ENCODE data around the gene IL18RAP.

The IL18RAP gene

GRCh38 chr2:102461188-102461587 lies 38.2 kb downstream of the IL18RAP start:
- no peak for DNase-seq

- no peak for DNase-seq
These were observed 40.2 kb downstream of the IL18RAP start for GRCh38 chr2:102463160-102463559.

DNA sequence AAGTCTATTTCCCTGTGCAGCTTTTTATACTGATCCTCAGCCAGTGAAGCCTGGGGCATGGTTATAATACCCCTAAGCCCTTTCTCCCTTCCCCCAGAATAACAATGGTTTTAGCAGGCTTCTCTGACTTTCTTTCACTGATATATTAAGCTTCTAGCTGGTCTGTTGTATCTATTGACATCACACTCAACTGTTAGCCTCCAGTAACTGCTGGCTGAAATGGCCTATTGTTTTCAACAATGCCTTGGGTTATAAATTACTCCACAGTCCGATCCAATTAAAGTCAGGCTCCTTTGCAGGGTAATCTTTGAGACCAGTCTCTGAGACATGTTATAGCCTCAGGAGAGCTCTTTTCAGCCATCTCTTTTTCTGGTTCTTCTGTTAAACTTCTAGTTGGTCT lies 47.2 kb downstream of the IL18RAP start:
- no peak for DNase-seq

- DNase-seq = peak in 1 of 2 donors; percentile 2
These were observed 50.1 kb downstream of the IL18RAP start, which contains the start of gene SLC9A4 for GRCh38 chr2:102473020-102473419. TSS of gene SLC9A4 (plus strand) at chr2:102473226. CDS start at chr2:102473760, 534 bp downstream.

DNA sequence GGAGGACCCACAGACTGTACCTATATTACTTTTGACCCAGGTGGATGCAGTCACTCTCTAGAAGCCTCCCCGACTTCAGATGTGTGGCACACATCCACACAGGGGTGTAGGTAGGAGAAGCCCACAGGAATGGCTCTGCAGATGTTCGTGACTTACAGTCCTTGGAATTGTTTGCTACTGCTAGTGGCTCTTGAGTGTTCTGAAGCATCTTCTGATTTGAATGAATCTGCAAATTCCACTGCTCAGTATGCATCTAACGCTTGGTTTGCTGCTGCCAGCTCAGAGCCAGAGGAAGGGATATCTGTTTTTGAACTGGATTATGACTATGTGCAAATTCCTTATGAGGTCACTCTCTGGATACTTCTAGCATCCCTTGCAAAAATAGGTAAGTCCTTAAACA lies 50.7 kb downstream of the IL18RAP start:
- DNase-seq = no peak

DNA sequence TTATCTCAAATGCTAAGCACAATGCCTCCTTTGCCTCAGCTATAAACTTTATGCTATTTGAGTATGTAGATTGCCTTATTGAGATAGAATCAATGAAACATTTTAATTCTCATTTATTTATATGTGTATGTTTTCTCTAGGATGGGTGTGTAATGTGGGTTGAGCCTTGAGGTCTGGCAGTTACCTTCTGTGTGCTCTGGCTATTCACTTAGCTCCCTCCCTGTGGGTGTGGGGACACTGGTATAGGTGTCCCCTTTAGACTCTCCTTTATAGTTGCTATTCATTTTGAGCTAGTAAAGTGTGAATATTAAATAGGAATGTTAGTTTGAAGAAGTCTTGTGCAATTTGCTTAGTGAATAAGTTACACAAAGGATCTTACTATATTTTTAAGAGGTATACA lies 51.8 kb downstream of the IL18RAP start:
- DNase-seq = no peak

GRCh38 chr2:102478686-102479470 lies 55.9 kb downstream of the IL18RAP start:
- DNase-seq = no peak

- DNase-seq = no peak
These were observed 57.6 kb downstream of the IL18RAP start for GRCh38 chr2:102480285-102481195.

DNA sequence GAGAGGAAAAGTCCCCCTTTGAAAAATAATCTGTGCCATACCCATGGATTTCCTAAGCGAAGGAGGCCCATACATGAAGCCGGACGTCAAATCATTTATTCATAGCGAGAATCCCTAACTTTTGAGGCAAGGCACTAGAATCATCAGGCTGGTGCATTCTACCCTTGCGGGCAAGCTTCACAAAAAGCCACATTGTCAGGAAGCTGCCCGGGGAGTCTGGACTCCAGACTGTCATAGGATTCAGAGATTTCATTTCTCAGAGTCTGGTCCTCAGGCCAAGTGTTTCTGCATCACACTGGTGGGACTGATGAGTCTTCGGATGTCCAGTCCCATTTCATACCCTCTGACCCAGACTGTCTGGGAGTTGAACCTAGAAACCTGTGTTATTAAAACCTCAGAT lies 59.0 kb downstream of the IL18RAP start:
- DNase-seq = no peak

GRCh38 chr2:102483086-102483485 lies 60.1 kb downstream of the IL18RAP start:
- DNase-seq = no peak

DNA sequence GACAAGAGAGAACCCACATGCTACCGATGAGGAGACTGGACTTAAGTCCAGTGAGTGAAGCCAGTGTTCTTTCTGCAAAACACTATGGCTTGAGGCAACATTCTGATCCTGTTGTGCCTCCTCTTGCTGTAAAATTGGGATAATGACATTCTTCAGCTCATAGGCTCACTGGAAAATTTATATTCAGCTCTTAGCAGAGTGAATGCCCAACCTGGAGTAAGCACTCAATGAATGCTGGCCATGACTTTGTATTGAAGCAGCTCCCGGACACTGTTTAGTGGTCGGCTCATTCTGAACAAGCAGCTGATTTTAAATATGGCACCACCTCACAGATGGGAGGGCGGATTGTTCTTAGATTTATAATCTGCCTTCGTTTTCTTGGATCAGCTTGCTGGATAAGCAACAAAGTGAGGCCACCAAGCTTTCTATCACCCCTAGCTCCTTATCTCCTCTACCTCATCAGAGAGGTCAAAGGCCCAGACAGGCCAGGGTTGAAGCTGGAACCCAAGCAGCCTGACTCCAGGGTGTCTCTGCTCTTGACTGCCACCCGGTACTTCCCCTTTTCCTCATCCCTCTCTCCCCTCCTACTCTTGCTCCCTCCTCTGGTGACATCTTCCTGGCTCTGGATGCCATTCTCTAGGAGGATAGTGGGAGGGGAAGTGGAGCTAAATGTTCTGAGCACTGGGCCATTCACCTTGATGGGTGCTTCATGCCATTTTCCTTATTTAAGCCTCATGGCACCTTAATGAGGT lies 61.5 kb downstream of the IL18RAP start:
- DNase-seq = no peak

- DNase-seq = no peak
These were observed 62.3 kb downstream of the IL18RAP start for GRCh38 chr2:102485147-102485785.

- no peak for DNase-seq
These were observed 64.2 kb downstream of the IL18RAP start for GRCh38 chr2:102486941-102487702.

GRCh38 chr2:102487761-102488462 lies 65.0 kb downstream of the IL18RAP start:
- no peak for DNase-seq

DNA sequence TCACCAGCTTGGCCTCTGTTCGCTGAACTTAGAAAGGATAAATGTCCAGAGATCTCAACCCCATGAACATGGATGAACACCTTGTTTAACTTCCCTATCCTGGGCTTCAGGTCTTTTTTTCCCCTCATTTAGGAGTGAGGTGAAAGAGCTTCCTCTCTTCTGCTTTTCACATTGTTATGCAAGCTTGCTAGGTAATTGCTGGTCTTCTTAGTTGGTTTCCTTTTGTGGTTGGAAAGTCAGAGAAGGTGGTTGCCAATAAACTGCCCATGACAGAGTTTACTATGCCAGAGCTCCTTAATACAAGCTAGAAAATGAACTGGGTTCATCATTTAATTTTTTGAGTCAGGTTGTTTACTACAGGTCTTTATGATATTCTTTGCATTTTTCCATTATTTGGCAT lies 66.7 kb downstream of the IL18RAP start:
- no peak for DNase-seq

GRCh38 chr2:102492006-102492405 lies 69.0 kb downstream of the IL18RAP start:
- no peak for DNase-seq

DNA sequence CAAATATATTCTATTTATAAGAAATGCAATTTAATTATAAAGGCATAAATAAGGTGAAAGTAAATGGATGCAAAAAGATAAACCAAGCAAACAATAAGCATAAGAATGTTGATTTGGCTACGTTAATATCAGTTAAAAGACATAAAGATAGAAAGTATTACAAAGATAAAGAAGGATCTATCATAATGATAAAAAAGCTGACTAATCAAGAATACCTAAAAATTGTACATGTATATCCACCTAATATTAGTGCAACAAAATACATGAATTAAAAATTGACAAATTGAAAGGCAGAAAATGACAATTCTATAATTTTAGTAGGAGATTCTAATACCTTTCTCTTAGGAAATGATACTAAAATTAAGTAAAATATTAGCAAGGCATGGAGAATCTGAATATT lies 71.6 kb downstream of the IL18RAP start:
- no peak for DNase-seq

DNA sequence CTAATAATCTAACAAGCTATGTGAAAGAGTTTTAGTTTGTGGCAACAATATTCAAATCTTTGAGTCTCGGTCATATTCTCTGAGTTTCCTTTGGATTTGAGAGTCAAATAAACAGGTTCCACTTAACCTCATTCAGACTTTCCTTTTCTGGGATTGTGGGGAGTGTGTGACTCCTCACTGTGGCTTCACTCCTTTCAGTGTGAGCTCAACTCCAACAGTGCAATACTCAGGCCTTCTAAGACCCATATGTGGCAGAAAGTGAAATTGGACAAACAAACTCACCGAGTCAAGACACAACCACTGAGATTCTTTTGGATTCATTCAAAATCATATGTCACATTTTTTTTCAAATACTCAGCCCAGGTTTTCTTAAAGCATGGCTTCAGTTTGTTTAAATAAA lies 75.5 kb downstream of the IL18RAP start:
- no peak for DNase-seq

DNA sequence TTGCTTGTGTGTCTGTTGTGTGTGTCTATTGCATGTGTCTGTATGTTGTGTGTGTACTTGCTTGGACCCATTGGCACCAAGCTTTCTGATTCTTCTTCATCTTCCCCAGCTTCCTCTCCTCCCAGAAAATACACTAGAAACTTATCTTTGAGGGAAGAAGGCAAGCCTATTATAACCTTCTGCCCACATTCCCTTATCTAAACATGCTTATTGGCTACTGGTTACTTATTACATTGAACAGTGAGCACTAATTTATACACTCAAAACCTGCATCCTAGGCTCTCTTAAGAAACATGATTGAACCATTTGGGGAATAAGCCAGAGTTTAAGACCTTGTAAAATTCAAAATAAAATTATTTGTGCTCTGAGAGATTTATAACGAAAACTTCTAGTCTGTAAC lies 76.6 kb downstream of the IL18RAP start:
- no peak for DNase-seq
